ENCODE results near the gene ACTR3C.

ACTR3C gene

GRCh38 chr7:150344299-150344698 is 21.0 kb upstream of the ACTR3C start:
- ATAC-seq (no peak), DNase-seq (ENCODE audit: low spot score in 2 of 2) (no peak)
- Mint-ChIP-seq H3K4me1 (peaks cover 12% of the 10 kb centered on the region), H3K36me3 (no peaks in the 10 kb centered on the region), H3K27ac (no peak overlapping the region), H3K9me3 (no peaks in the 10 kb centered on the region), H3K4me3 (no peak overlapping the region)

DNA sequence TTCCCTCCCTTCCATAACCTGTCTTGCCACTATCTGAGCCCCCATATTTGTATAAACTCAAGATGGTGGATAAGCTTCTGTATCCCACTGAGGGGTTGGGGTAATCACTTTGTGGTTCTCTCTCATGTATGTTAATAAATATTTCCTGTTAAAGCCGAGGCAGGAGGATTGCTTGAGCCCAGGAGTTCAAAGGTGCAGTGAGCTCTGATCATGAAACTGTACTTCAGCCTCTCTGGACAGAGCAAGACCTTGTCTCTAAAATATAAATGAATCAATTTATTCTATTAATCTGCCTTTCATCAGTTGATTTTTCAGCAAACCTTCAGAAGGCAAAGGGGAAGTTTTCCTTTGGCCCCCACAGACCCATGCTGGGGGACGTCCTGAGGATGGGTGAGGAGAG is 19.9 kb upstream of the ACTR3C start:
- no peak for ATAC-seq

GRCh38 chr7:150342121-150342408 is 18.7 kb upstream of the ACTR3C start:
- H3K4me1 Mint-ChIP-seq = peaks cover 21% of the 10 kb centered on the region
- ATAC-seq (no peak), DNase-seq (ENCODE audit: low spot score in 2 of 2) (no peak)
- H3K36me3 Mint-ChIP-seq = peaks cover 7% of the 10 kb centered on the region
- H3K27ac Mint-ChIP-seq = no peak overlapping the region
- H3K4me3 Mint-ChIP-seq = no peak overlapping the region
- no peaks in the 10 kb centered on the region for H3K9me3 Mint-ChIP-seq

More for the DNA sequence above, 19.9 kb upstream of the ACTR3C start:
- Mint-ChIP-seq H3K4me1 (peaks cover 13% of the 10 kb centered on the region), H3K4me3 (no peak overlapping the region), H3K9me3 (no peaks in the 10 kb centered on the region), H3K36me3 (peaks cover under 1% of the 10 kb centered on the region), H3K27ac (no peak overlapping the region)
- no peak for DNase-seq (ENCODE audit: low spot score in 2 of 2)

GRCh38 chr7:150341263-150342120 is 18.1 kb upstream of the ACTR3C start, which contains the start of gene RARRES2:
Gene RARRES2, minus strand, starts transcription at chr7:150341629. Its CDS starts 1,020 bp downstream, at chr7:150340609.
- Mint-ChIP-seq H3K36me3 (peaks cover 12% of the 10 kb centered on the region), H3K9me3 (no peaks in the 10 kb centered on the region), H3K4me1 (peaks cover 21% of the 10 kb centered on the region), H3K27ac (no peak within 1 kb of the TSS), H3K4me3 (no peak within 1 kb of the TSS)
- DNase-seq (ENCODE audit: low spot score in 2 of 2) (no peak), ATAC-seq (no peak)

DNA sequence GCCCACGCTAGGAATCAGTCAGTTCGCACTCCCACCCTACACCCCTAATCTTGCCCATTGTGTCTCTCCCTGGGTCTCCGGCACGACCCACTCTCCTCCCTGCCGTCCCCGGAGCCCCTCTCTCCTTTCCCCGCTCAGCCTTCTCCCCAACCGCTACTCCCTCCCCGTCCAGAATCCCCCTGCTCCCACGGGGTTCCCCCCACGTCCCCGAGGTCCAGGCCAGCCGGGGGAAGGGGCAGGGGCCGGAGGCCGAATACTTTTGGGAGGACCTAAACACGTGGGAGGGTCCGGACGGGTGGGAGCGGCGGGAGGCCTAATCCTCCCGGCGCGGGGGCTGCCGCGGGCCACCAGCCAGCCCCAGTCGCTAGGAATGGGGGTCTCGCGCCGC is 17.5 kb upstream of the ACTR3C start:
- ATAC-seq = no peak
- no peak for DNase-seq (ENCODE audit: low spot score in 2 of 2)
- no peaks in the 10 kb centered on the region for H3K9me3 Mint-ChIP-seq
- H3K36me3 Mint-ChIP-seq = peaks cover 15% of the 10 kb centered on the region
- H3K4me1 Mint-ChIP-seq = peaks cover 21% of the 10 kb centered on the region
- no peak overlapping the region for H3K4me3 Mint-ChIP-seq
- H3K27ac Mint-ChIP-seq = no peak overlapping the region

GRCh38 chr7:150340024-150340749 is 16.8 kb upstream of the ACTR3C start:
- DNase-seq (ENCODE audit: low spot score in 2 of 2) (no peak), ATAC-seq (peak; percentile 45)
- Mint-ChIP-seq H3K4me1 (peaks cover 21% of the 10 kb centered on the region), H3K9me3 (no peaks in the 10 kb centered on the region), H3K27ac (peak overlapping the region; percentile 37), H3K4me3 (no peak overlapping the region), H3K36me3 (peaks cover 15% of the 10 kb centered on the region)

GRCh38 chr7:150339409-150339809 is 16.1 kb upstream of the ACTR3C start:
- Mint-ChIP-seq H3K4me3 (no peak overlapping the region), H3K27ac (no peak overlapping the region)
- DNase-seq (ENCODE audit: low spot score in 2 of 2) = no peak

DNA sequence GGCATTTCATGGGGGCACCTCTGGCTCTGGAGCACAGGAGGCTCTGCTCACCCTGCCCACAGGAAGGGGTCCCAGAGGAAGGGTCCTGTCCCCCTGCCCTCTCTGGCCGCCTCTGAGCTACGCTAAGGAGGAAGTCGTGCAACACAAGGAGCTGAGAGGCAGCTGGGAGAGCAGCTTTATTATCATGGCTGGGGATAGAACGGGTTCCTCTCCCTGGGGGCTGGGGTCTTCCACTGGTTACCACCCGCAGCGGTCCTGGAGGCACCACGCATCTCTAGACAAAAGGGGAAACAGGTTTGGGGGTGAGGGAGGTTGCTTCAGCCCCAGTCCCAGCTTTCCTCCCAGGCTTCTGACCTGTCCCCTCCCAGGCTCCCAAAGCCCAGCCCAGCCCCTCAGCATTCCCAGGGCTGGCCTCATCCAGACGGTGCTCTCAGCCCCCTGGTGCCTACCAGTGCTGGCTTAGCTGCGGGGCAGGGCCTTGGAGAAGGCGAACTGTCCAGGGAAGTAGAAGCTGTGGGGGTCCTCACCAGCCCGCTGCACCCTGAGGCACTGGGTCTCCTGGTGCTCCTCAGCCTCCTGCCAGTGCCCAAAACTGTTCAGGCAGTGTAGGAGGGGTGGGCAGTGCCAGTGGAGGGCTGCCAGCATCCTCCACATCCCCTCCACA is 15.0 kb upstream of the ACTR3C start:
- Mint-ChIP-seq H3K36me3 (peaks cover 22% of the 10 kb centered on the region), H3K9me3 (no peaks in the 10 kb centered on the region), H3K4me1 (peaks cover 21% of the 10 kb centered on the region), H3K4me3 (no peak overlapping the region), H3K27ac (peak overlapping the region; percentile 54)
- ATAC-seq (no peak), DNase-seq (ENCODE audit: low spot score in 2 of 2) (no peak)

More at GRCh38 chr7:150339409-150339809, 16.1 kb upstream of the ACTR3C start:
- no peak for ATAC-seq
- Mint-ChIP-seq H3K36me3 (peaks cover 15% of the 10 kb centered on the region), H3K4me1 (peaks cover 21% of the 10 kb centered on the region), H3K9me3 (no peaks in the 10 kb centered on the region)

DNA sequence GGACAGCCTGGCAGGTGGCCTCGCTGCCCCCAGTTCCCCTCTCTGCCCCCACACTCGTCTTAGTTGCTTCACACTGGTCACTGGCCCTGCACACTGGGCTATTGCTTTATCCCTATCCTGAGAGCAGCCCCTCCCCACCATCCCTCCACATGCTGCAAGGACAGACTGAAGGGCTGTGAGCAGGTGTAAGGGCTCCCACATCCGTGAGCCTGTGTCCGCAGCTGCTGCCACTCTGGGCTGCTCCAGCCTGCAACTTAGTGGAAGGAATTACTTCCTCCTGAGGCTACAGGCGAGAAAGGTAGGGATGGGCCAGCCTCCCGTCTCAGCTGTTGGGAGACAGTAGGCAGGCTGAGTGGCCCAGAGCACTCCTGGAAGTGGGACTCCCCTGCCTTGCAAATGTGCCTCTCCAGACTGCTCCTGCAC is 14.3 kb upstream of the ACTR3C start:
- H3K4me3 Mint-ChIP-seq = no peak overlapping the region
- ATAC-seq (no peak), DNase-seq (ENCODE audit: low spot score in 2 of 2) (no peak)
- H3K4me1 Mint-ChIP-seq = peaks cover 21% of the 10 kb centered on the region
- H3K9me3 Mint-ChIP-seq = no peaks in the 10 kb centered on the region
- peak overlapping the region; percentile 54 for H3K27ac Mint-ChIP-seq
- peaks cover 22% of the 10 kb centered on the region for H3K36me3 Mint-ChIP-seq

DNA sequence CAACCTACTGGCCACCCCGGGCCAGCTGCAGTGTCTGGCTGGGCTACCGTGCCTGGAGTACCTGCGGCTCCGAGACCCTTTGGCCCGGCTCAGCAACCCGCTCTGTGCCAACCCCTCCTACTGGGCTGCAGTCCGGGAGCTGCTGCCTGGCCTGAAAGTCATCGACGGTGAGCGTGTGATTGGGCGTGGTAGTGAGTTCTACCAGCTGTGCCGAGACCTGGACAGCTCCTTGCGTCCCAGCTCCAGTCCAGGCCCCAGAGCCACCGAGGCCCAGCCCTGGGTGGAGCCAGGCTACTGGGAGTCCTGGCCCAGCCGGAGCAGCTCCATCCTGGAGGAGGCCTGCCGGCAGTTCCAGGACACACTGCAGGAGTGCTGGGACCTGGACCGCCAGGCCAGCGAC is 13.8 kb upstream of the ACTR3C start:
- H3K9me3 Mint-ChIP-seq = no peaks in the 10 kb centered on the region
- peak overlapping the region; percentile 54 for H3K27ac Mint-ChIP-seq
- ATAC-seq (no peak), DNase-seq (ENCODE audit: low spot score in 2 of 2) (no peak)
- H3K4me1 Mint-ChIP-seq = peaks cover 21% of the 10 kb centered on the region
- no peak overlapping the region for H3K4me3 Mint-ChIP-seq
- peaks cover 22% of the 10 kb centered on the region for H3K36me3 Mint-ChIP-seq

- H3K4me3 Mint-ChIP-seq = no peak overlapping the region
- no peaks in the 10 kb centered on the region for H3K9me3 Mint-ChIP-seq
- H3K36me3 Mint-ChIP-seq = peaks cover 22% of the 10 kb centered on the region
- ATAC-seq = no peak
- H3K4me1 Mint-ChIP-seq = peaks cover 21% of the 10 kb centered on the region
- H3K27ac Mint-ChIP-seq = no peak overlapping the region
- no peak for DNase-seq (ENCODE audit: low spot score in 2 of 2)
These were observed 13.4 kb upstream of the ACTR3C start for GRCh38 chr7:150336746-150337145.

DNA sequence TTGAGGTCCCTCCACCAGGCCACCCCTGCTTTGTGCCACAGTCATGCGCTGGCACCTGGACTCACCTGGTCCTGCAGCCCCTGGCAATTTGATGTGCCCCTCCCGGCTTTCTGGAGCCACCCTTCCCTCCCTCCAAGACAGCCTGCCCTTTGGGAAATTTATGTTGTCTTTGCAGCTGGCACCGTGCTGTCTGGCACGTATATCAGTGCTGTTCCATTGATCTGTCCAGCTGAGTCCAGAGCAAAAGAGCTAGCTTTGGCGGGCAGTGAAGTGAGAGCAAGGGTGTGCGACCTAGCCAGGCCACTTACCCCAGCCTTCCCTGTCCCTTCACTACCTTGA is 12.4 kb upstream of the ACTR3C start:
- Mint-ChIP-seq H3K4me1 (peaks cover 15% of the 10 kb centered on the region), H3K36me3 (peaks cover 22% of the 10 kb centered on the region), H3K27ac (no peak overlapping the region), H3K4me3 (no peak overlapping the region), H3K9me3 (no peaks in the 10 kb centered on the region)
- ATAC-seq (no peak), DNase-seq (ENCODE audit: low spot score in 2 of 2) (no peak)

- Mint-ChIP-seq H3K36me3 (peaks cover 22% of the 10 kb centered on the region), H3K4me1 (peaks cover 13% of the 10 kb centered on the region), H3K9me3 (no peaks in the 10 kb centered on the region), H3K27ac (peak overlapping the region; percentile 6), H3K4me3 (no peak overlapping the region)
- DNase-seq (ENCODE audit: low spot score in 2 of 2) (no peak), ATAC-seq (no peak)
These were observed 11.9 kb upstream of the ACTR3C start for GRCh38 chr7:150335108-150335773.

DNA sequence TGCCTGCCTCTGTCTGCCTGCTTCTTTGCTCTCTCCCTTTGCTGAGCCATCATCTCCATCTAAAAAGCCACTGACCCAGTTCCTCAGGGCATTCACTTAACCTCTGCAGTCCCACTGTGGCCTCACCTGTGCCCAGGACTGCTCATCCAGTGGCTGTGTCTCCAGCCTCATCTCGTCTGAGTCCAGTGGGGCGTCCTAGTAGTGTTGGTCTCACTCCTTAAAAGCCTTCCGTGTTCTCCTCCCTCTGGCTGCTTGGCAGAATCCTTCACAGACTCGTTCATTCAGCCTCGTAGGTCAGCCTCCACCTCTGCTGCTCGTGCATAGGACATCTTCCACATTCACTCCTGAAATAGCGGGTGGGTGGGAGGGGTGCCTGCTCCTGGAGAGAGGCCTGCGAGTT is 10.8 kb upstream of the ACTR3C start:
- no peak for ATAC-seq
- Mint-ChIP-seq H3K36me3 (peaks cover 26% of the 10 kb centered on the region), H3K4me1 (peaks cover 8% of the 10 kb centered on the region), H3K4me3 (no peak overlapping the region), H3K27ac (no peak overlapping the region), H3K9me3 (no peaks in the 10 kb centered on the region)
- DNase-seq (ENCODE audit: low spot score in 2 of 2) = no peak

DNA sequence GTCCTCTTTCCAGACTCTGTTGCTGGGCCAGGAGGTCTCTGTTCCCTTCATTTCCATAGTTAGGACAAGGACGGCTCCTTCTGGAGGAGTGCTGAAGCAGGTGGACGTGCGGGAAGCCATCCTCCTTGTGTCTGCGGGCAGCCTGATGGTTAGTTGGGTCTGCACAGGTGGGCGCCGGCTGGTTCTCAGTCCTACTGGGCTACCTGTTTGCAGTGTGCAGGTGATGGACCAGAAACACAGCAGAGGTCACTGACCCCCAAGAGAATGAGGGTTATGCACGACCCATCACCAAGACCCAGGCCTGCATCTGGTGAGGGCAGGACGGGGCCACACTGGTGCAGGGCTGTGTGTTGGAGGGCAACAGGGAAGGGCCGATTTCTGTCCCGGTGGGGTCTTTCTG is 10.3 kb upstream of the ACTR3C start:
- H3K4me3 Mint-ChIP-seq = no peak overlapping the region
- no peaks in the 10 kb centered on the region for H3K9me3 Mint-ChIP-seq
- DNase-seq (ENCODE audit: low spot score in 2 of 2) = no peak
- no peak for ATAC-seq
- peaks cover 30% of the 10 kb centered on the region for H3K36me3 Mint-ChIP-seq
- H3K27ac Mint-ChIP-seq = no peak overlapping the region
- H3K4me1 Mint-ChIP-seq = peaks cover 8% of the 10 kb centered on the region

All from stimulated activated effector memory CD8-positive, alpha-beta T cell treated with anti-CD3 and anti-CD28 coated beads, Interleukin-12 subunit alpha, Interleukin-12 subunit beta, amount 100 ng/mL, for 72 hours (primary cell).